ENCODE measurements around the gene CSF2RB.

GRCh38 chr22:36933629-36934417 lies 20.4 kb downstream of the CSF2RB start:
- TF ChIP-seq ZBTB21 (CRISPR knock-in tag; IDR thresholded peaks at IDR 0.05; ENCODE audit: borderline replicate concordance) (no peak), SP1 (CRISPR knock-in tag; conservative IDR thresholded peaks at IDR 0.05) (no peak), CBFB (CRISPR knock-in tag; IDR thresholded peaks at IDR 0.05; ENCODE audit: low read depth) (no peak), ATF3 (CRISPR knock-in tag; conservative IDR thresholded peaks at IDR 0.05) (no peak), ELF4 (CRISPR knock-in tag; IDR thresholded peaks at IDR 0.05; ENCODE audit: low read depth) (no peak), NR2C2 (CRISPR knock-in tag; IDR thresholded peaks at IDR 0.05) (no peak), CTCF (IDR thresholded peaks at IDR 0.05) (no peak), PREB (CRISPR knock-in tag; IDR thresholded peaks at IDR 0.05; ENCODE audit: borderline replicate concordance) (no peak), ATF1 (CRISPR knock-in tag; IDR thresholded peaks at IDR 0.05) (no peak), ATF6 (CRISPR knock-in tag; IDR thresholded peaks at IDR 0.05) (no peak)
